Ishikawa (cell line): Measurements from ENCODE around the gene RASA2.

Experiments used
- CEBPB ChIP-seq: IDR thresholded peaks from 2 replicates; pipeline ENCODE4 v1.6.1; 2012
- EGR1 ChIP-seq: IDR thresholded peaks from 2 replicates; pipeline ENCODE4 v1.6.1; 2012
- EP300 ChIP-seq: IDR thresholded peaks from 2 replicates; pipeline ENCODE4 v1.6.1; 2012; ENCODE audit warnings: borderline replicate concordance
- FOXM1 ChIP-seq: IDR thresholded peaks from 2 replicates; pipeline ENCODE4 v1.6.1; 2012; ENCODE audit warnings: low read depth, borderline replicate concordance
- MAX ChIP-seq: IDR thresholded peaks from 2 replicates; pipeline ENCODE4 v1.6.1; 2012
- NFIC ChIP-seq: IDR thresholded peaks from 2 replicates; pipeline ENCODE4 v1.6.1; 2012
- RAD21 ChIP-seq: IDR thresholded peaks from 2 replicates; pipeline ENCODE4 v1.6.1; 2012; ENCODE audit warnings: low read depth
- REST ChIP-seq: IDR thresholded peaks from 2 replicates; pipeline ENCODE4 v1.6.1; 2012; ENCODE audit warnings: low read depth, mild to moderate bottlenecking
- TAF1 ChIP-seq: IDR thresholded peaks from 2 replicates; pipeline ENCODE4 v1.6.1; 2012; ENCODE audit warnings: low read depth, mild to moderate bottlenecking
- TCF12 ChIP-seq: IDR thresholded peaks from 2 replicates; pipeline ENCODE4 v1.6.1; 2012; ENCODE audit warnings: low read depth
- TEAD4 ChIP-seq: IDR thresholded peaks from 2 replicates; pipeline ENCODE4 v1.6.1; 2012
- USF1 ChIP-seq: IDR thresholded peaks from 2 replicates; pipeline ENCODE4 v1.6.1; 2012
- YY1 ChIP-seq: IDR thresholded peaks from 2 replicates; pipeline ENCODE4 v1.6.1; 2012; ENCODE audit warnings: low read depth
- ZBTB7A ChIP-seq: IDR thresholded peaks from 2 replicates; pipeline ENCODE4 v1.6.1; 2012; ENCODE audit warnings: low read depth

- TF ChIP-seq MAX: no peak
- TF ChIP-seq YY1: no peak
- no peak for TF ChIP-seq EGR1
- no peak for TF ChIP-seq REST
- no peak for TF ChIP-seq USF1
- no peak for TF ChIP-seq RAD21
- no peak for TF ChIP-seq EP300
- TF ChIP-seq CEBPB: no peak
- TF ChIP-seq NFIC: no peak
- no peak for TF ChIP-seq TAF1
- no peak for TF ChIP-seq TCF12
- TF ChIP-seq ZBTB7A: no peak
- TF ChIP-seq FOXM1: no peak
- TF ChIP-seq TEAD4: no peak
Observed at GRCh38 chr3:141556034-141556433, 69.2 kb downstream of the RASA2 start.
